Karpas-422 (cell line): ENCODE data around the gene TRIM65. TPM values are rescaled to one million over a fixed set of nuclear protein-coding genes. Genes with fewer than 3 reads are reported as not detected.
A peak's percentile ranks its signal among the peaks of the same experiment; 100 is the strongest.
"Not testable (repeated sequence)": the region's sequence is repeated elsewhere in the genome, so short reads cannot be mapped to it uniquely, and the experiment has no call there.

Experiments used
- DNase-seq: peaks from one replicate; pipeline ENCODE4 v3.0.0-alpha.2; 2015
- H2AFZ ChIP-seq: fragments of 200-600 bp; sonication (generic); 2 replicates; pipeline ENCODE4 v1.6.1; 2014; ENCODE audit warnings: antibody characterized with exemption, low read length, mixed read lengths
- H3K27ac ChIP-seq: fragments of 200-600 bp; sonication (generic); 2 replicates; pipeline ENCODE4 v1.5.1; 2014; ENCODE audit warnings: mild to moderate bottlenecking, low read length, moderate library complexity
- H3K27me3 ChIP-seq: fragments of 200-600 bp; sonication (generic); 2 replicates; pipeline ENCODE4 v1.6.1; 2014; ENCODE audit warnings: low read length, mixed read lengths
- H3K36me3 ChIP-seq: fragments of 200-600 bp; sonication (generic); 2 replicates; pipeline ENCODE4 v1.6.1; 2014; ENCODE audit warnings: low read length, mixed read lengths; ENCODE audit not compliant: insufficient read depth
- H3K4me1 ChIP-seq: fragments of 200-600 bp; sonication (generic); 2 replicates; pipeline ENCODE4 v1.6.1; 2014; ENCODE audit warnings: mild to moderate bottlenecking, low read length, mixed read lengths
- H3K4me2 ChIP-seq: fragments of 200-600 bp; sonication (generic); 2 replicates; pipeline ENCODE4 v1.6.1; 2014; ENCODE audit warnings: low read length, low read depth, mild to moderate bottlenecking; ENCODE audit not compliant: poor library complexity, severe bottlenecking
- H3K4me3 ChIP-seq: fragments of 200-600 bp; sonication (generic); 2 replicates; pipeline ENCODE4 v1.5.1; 2014; ENCODE audit warnings: mild to moderate bottlenecking, antibody characterized with exemption, low read length, mixed read lengths
- H3K79me2 ChIP-seq: fragments of 200-600 bp; sonication (generic); 2 replicates; pipeline ENCODE4 v1.6.1; 2014; ENCODE audit warnings: mild to moderate bottlenecking, low read length, mixed read lengths
- H3K9ac ChIP-seq: fragments of 200-600 bp; sonication (generic); 2 replicates; pipeline ENCODE4 v1.6.0; 2014; ENCODE audit warnings: low read length
- H3K9me2 ChIP-seq: fragments of 200-600 bp; sonication (generic), shearing (Covaris generic); replicated peaks from 2 replicates; pipeline ENCODE4 v1.6.0; 2014; ENCODE audit warnings: mild to moderate bottlenecking, low read length, moderate library complexity; ENCODE audit not compliant: insufficient read depth
- H3K9me3 ChIP-seq: fragments of 300-700, 200-600 bp; sonication (generic); 2 replicates; pipeline ENCODE4 v1.6.1; 2014; ENCODE audit warnings: low read length, mixed read lengths
- H4K20me1 ChIP-seq: fragments of 200-600 bp; sonication (generic); 2 replicates; pipeline ENCODE4 v1.6.1; 2014; ENCODE audit warnings: mild to moderate bottlenecking, antibody characterized with exemption, low read length, low read depth; ENCODE audit not compliant: insufficient read depth
- total RNA-seq: library from RNA; depleted of rRNA; stranded (reverse); fragments of >200 nt; shearing (Covaris generic); gene quantifications from 2 replicates; pipeline ENCODE4 v1.2.3, GENCODE V29; 2014; ENCODE audit warnings: low replicate concordance

TRIM65 gene
- total RNA-seq, 1 experiment from 2014 or later, result 18.4 TPM

GRCh38 chr17:75864448-75864871 lies 32.3 kb downstream of the TRIM65 start:
- Histone ChIP-seq H3K79me2 (no peaks in the 10 kb centered on the region), H4K20me1 (no peaks in the 10 kb centered on the region), H3K9ac (peak overlapping the region; percentile 22; the same call in 1 of the 2 replicates), H3K4me1 (peaks cover 9% of the 10 kb centered on the region), H3K27ac (no peak overlapping the region), H3K4me2 (peak overlapping the region; percentile 21), H3K9me2 (no peaks in the 10 kb centered on the region), H3K4me3 (no peak overlapping the region), H2AFZ (0 out of 2 replicates have a peak overlapping the region, but pooled peaks have one; percentile 71), H3K9me3 (no peaks in the 10 kb centered on the region), H3K27me3 (no peaks in the 10 kb centered on the region), H3K36me3 (no peaks in the 10 kb centered on the region)
- peak; percentile 70 for DNase-seq

GRCh38 chr17:75861927-75862317 lies 34.8 kb downstream of the TRIM65 start:
- H2AFZ ChIP-seq, result no peak overlapping the region
- peaks cover 24% of the 10 kb centered on the region for H3K4me1 ChIP-seq
- H3K4me2 ChIP-seq, result no peak overlapping the region
- no peak overlapping the region for H3K4me3 ChIP-seq
- no peak for DNase-seq
- H4K20me1 ChIP-seq, result no peaks in the 10 kb centered on the region
- H3K9ac ChIP-seq, result no peak overlapping the region
- no peaks in the 10 kb centered on the region for H3K9me2 ChIP-seq
- H3K36me3 ChIP-seq, result no peaks in the 10 kb centered on the region
- H3K27ac ChIP-seq, result no peak overlapping the region
- no peaks in the 10 kb centered on the region for H3K79me2 ChIP-seq
- no peaks in the 10 kb centered on the region for H3K27me3 ChIP-seq
- no peaks in the 10 kb centered on the region for H3K9me3 ChIP-seq

- H2AFZ ChIP-seq, H3K4me3 ChIP-seq, H3K9ac ChIP-seq, H3K27me3 ChIP-seq, DNase-seq, H4K20me1 ChIP-seq, H3K9me3 ChIP-seq, H3K9me2 ChIP-seq, H3K4me2 ChIP-seq, H3K36me3 ChIP-seq: not testable (repeated sequence)
- peaks cover 11% of the 10 kb centered on the region for H3K79me2 ChIP-seq
- peak overlapping the region; percentile 71; the same call in 1 of the 2 replicates for H3K27ac ChIP-seq
- peaks cover 29% of the 10 kb centered on the region for H3K4me1 ChIP-seq
These were observed 37.4 kb downstream of the TRIM65 start for GRCh38 chr17:75859358-75859757.

GRCh38 chr17:75856062-75856756 lies 40.5 kb downstream of the TRIM65 start:
- Histone ChIP-seq H3K9me2 (no peaks in the 10 kb centered on the region), H3K27me3 (no peaks in the 10 kb centered on the region), H3K27ac (peak overlapping the region; percentile 76), H3K4me1 (peaks cover 29% of the 10 kb centered on the region), H3K9ac (peak overlapping the region; percentile 98), H2AFZ (no peak overlapping the region), H4K20me1 (no peaks in the 10 kb centered on the region), H3K79me2 (peaks cover 18% of the 10 kb centered on the region), H3K36me3 (no peaks in the 10 kb centered on the region), H3K9me3 (no peaks in the 10 kb centered on the region), H3K4me3 (peak overlapping the region; percentile 94), H3K4me2 (peak overlapping the region; percentile 95)
- peak; percentile 82 for DNase-seq

- H3K4me2 ChIP-seq, result peak within 1 kb of the TSS; percentile 95
- peak within 1 kb of the TSS; percentile 94 for H3K4me3 ChIP-seq
- no peaks in the 10 kb centered on the region for H3K36me3 ChIP-seq
- H3K4me1 ChIP-seq, result peaks cover 29% of the 10 kb centered on the region
- peaks cover 18% of the 10 kb centered on the region for H3K79me2 ChIP-seq
- peak within 1 kb of the TSS; percentile 76 for H3K27ac ChIP-seq
- 0 out of 2 replicates have a peak within 1 kb of the TSS, but pooled peaks have one; percentile 52 for H2AFZ ChIP-seq
- no peaks in the 10 kb centered on the region for H3K9me3 ChIP-seq
- DNase-seq, result peak; percentile 100
- no peaks in the 10 kb centered on the region for H3K9me2 ChIP-seq
- H3K9ac ChIP-seq, result peak within 1 kb of the TSS; percentile 98
- no peaks in the 10 kb centered on the region for H4K20me1 ChIP-seq
- no peaks in the 10 kb centered on the region for H3K27me3 ChIP-seq
These were observed 41.3 kb downstream of the TRIM65 start, which contains the start of gene WBP2 for GRCh38 chr17:75855310-75856061. Gene WBP2 (minus strand): TSS chr17:75855335. CDS start chr17:75855297, 38 bp downstream.

GRCh38 chr17:75854881-75855309 lies 41.9 kb downstream of the TRIM65 start:
- no peak overlapping the region for H2AFZ ChIP-seq
- DNase-seq, result no peak
- no peaks in the 10 kb centered on the region for H3K27me3 ChIP-seq
- H3K4me2 ChIP-seq, result peak overlapping the region; percentile 80
- H3K4me1 ChIP-seq, result peaks cover 29% of the 10 kb centered on the region
- H3K9me2 ChIP-seq, result no peaks in the 10 kb centered on the region
- no peaks in the 10 kb centered on the region for H3K9me3 ChIP-seq
- no peak overlapping the region for H3K27ac ChIP-seq
- H3K79me2 ChIP-seq, result peaks cover 18% of the 10 kb centered on the region
- peak overlapping the region; percentile 71 for H3K9ac ChIP-seq
- H3K36me3 ChIP-seq, result no peaks in the 10 kb centered on the region
- H4K20me1 ChIP-seq, result no peaks in the 10 kb centered on the region
- peak overlapping the region; percentile 71 for H3K4me3 ChIP-seq

GRCh38 chr17:75854101-75854748 lies 42.5 kb downstream of the TRIM65 start:
- no peak overlapping the region for H2AFZ ChIP-seq
- H3K4me2 ChIP-seq, result peak overlapping the region; percentile 80
- peak overlapping the region; percentile 71 for H3K4me3 ChIP-seq
- H3K36me3 ChIP-seq, result no peaks in the 10 kb centered on the region
- H3K9ac ChIP-seq, result peak overlapping the region; percentile 71
- H4K20me1 ChIP-seq, result no peaks in the 10 kb centered on the region
- H3K9me2 ChIP-seq, result no peaks in the 10 kb centered on the region
- H3K9me3 ChIP-seq, result no peaks in the 10 kb centered on the region
- H3K27ac ChIP-seq, result no peak overlapping the region
- no peak for DNase-seq
- H3K4me1 ChIP-seq, result peaks cover 29% of the 10 kb centered on the region
- H3K79me2 ChIP-seq, result peaks cover 18% of the 10 kb centered on the region
- H3K27me3 ChIP-seq, result no peaks in the 10 kb centered on the region

- Histone ChIP-seq H3K9ac (no peak overlapping the region), H4K20me1 (no peaks in the 10 kb centered on the region), H3K9me3 (no peaks in the 10 kb centered on the region), H3K79me2 (peaks cover 18% of the 10 kb centered on the region), H3K4me2 (no peak overlapping the region), H3K36me3 (no peaks in the 10 kb centered on the region), H3K9me2 (no peaks in the 10 kb centered on the region), H3K27ac (no peak overlapping the region), H3K4me1 (peaks cover 23% of the 10 kb centered on the region), H3K27me3 (no peaks in the 10 kb centered on the region), H3K4me3 (no peak overlapping the region), H2AFZ (no peak overlapping the region)
- DNase-seq, result no peak
These were observed 43.3 kb downstream of the TRIM65 start for GRCh38 chr17:75853433-75853832.
